Skeletal muscle satellite cell (primary cell): ENCODE results near the gene PNO1.
"Not testable (repeated sequence)": the region's sequence is repeated elsewhere in the genome, so short reads cannot be mapped to it uniquely, and the experiment has no call there.

Source experiments
- H3K27me3 ChIP-seq: 2 replicates; pipeline ENCODE4 v1.7.0; 2013; ENCODE audit warnings: low read length; ENCODE audit not compliant: control insufficient read depth, insufficient read depth
- H3K36me3 ChIP-seq: 2 replicates; pipeline ENCODE4 v1.7.0; 2013; ENCODE audit warnings: mild to moderate bottlenecking, control low read depth, low read length; ENCODE audit not compliant: insufficient read depth
- H3K4me1 ChIP-seq: 2 replicates; pipeline ENCODE4 v1.7.0; 2013; ENCODE audit warnings: low read length; ENCODE audit not compliant: control insufficient read depth, insufficient read depth
- H3K4me2 ChIP-seq: 2 replicates; pipeline ENCODE4 v1.7.0; 2013; ENCODE audit warnings: mild to moderate bottlenecking, low read length
- H3K4me3 ChIP-seq: 2 replicates; pipeline ENCODE4 v1.7.0; 2013; ENCODE audit warnings: low read length
- H3K9ac ChIP-seq: 2 replicates; pipeline ENCODE4 v1.7.0; 2013; ENCODE audit warnings: mild to moderate bottlenecking, low read depth, low read length, moderate library complexity
- H3K9me3 ChIP-seq: replicated peaks from 2 replicates; pipeline ENCODE4 v1.7.0; 2013; ENCODE audit warnings: mild to moderate bottlenecking, control low read depth, low read length

The PNO1 gene

DNA sequence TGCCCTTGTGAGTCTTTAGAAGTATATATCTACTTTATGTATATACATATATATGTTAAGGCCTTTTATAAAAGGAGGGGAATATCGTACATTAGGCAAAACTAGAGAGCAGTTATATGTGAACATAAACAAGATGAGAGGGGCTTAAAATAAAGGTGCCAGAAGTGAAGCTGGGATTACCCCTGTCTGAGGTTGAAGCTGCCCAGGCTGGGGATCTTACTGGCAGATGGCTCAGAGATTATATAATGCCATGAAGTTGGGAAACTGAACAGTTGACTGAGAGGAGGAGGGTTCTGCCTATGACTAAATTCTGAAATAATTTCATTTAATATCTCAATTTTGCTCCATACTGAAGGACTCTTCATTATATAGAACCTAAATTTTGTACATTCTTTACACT is 6.0 kb downstream of the PNO1 start:
- H3K4me2 ChIP-seq = no peak overlapping the region
- no peaks in the 10 kb centered on the region for H3K27me3 ChIP-seq
- peaks cover 64% of the 10 kb centered on the region for H3K36me3 ChIP-seq
- H3K9me3 ChIP-seq = no peaks in the 10 kb centered on the region
- no peak overlapping the region for H3K4me3 ChIP-seq
- H3K9ac ChIP-seq = no peak overlapping the region
- H3K4me1 ChIP-seq = no peaks in the 10 kb centered on the region

DNA sequence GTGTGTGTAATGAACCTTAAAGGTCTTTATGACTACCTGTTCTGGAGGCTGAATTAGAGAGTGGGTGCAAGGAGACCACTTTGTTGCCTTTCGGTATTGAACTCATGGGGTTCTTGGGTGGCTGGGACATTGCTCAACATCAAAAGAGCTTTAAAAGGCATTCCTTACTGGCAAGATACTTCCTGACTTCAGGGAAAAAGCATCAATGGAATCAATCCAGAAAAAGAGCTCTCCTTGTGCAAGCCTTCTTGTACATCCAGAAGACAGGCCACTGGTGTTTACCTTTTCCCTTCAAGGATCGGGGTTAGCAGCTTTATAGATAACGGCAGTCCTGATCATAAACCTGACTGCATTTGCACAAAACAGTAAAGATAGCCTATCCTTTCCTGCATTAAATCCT is 9.5 kb downstream of the PNO1 start:
- no peak overlapping the region for H3K9ac ChIP-seq
- peaks cover 64% of the 10 kb centered on the region for H3K36me3 ChIP-seq
- no peak overlapping the region for H3K4me2 ChIP-seq

DNA sequence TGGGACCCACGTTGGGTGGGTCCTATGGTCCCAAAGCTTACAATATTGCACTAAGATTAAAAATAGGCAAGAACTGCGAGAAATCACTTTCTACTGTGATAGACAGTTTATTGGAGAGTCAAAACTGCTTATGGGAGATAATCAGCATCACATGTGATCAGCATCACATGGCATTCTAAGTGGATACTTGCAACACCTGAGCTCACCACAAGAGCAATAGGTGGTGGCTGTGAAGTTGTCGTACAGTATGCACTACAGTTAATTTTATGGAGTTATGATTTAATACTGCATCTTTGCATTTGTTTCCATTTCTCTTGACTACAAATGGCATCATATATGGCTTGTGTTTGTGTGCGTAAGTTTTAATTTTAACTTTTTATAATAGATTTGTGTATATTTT is 11.6 kb downstream of the PNO1 start:
- Histone ChIP-seq H3K27me3 (no peaks in the 10 kb centered on the region), H3K4me1 (no peaks in the 10 kb centered on the region), H3K36me3 (peaks cover 60% of the 10 kb centered on the region), H3K9me3 (no peaks in the 10 kb centered on the region), H3K4me3 (no peak overlapping the region), H3K4me2 (no peak overlapping the region), H3K9ac (no peak overlapping the region)

More for the DNA sequence above, 9.5 kb downstream of the PNO1 start:
- Histone ChIP-seq H3K4me1 (no peaks in the 10 kb centered on the region), H3K27me3 (no peaks in the 10 kb centered on the region), H3K4me3 (no peak overlapping the region), H3K9me3 (no peaks in the 10 kb centered on the region)

DNA sequence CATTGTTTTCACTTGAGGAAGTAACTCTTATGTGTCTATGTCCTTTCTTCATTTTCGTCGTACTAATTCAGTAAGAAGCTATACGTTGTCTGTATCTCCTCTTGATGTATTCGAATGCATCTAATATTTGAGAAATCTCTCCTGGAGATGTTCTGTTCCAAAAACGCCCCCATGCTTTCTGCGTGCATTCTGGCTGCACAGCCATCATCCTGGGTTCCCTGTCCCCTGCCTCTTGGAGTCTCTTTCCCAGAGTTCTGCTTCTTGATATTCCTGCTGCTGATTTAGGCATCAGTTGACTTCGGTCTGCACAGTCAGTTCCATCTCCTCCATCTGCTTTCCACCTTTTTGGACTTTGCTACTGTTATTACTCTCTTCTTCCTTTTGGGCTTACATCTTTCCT is 13.5 kb downstream of the PNO1 start:
- Histone ChIP-seq H3K27me3 (no peaks in the 10 kb centered on the region), H3K4me1 (no peaks in the 10 kb centered on the region), H3K9ac (no peak overlapping the region), H3K4me2 (no peak overlapping the region), H3K36me3 (peaks cover 62% of the 10 kb centered on the region), H3K4me3 (no peak overlapping the region), H3K9me3 (no peaks in the 10 kb centered on the region)

DNA sequence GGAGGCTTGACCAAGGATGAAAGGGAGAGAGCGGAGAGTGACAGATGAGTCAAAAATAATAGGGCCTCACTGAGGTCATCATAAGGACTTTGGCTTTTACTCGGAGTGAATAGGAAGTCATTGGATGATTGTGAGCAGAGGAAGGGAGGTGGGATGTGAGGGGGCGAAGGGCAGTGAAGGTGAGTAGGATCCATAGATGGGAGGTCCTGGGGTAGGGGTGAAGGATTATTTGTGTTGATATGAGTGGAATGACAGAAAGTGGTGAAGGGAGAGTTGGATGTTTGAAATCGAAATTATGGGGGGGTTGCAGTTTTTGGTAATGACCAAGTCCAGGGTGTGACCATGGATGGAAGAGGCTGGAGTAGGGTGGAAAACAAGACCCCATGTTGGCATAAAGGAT is 14.0 kb downstream of the PNO1 start:
- Histone ChIP-seq H3K36me3 (peaks cover 59% of the 10 kb centered on the region), H3K9me3 (no peaks in the 10 kb centered on the region)

DNA sequence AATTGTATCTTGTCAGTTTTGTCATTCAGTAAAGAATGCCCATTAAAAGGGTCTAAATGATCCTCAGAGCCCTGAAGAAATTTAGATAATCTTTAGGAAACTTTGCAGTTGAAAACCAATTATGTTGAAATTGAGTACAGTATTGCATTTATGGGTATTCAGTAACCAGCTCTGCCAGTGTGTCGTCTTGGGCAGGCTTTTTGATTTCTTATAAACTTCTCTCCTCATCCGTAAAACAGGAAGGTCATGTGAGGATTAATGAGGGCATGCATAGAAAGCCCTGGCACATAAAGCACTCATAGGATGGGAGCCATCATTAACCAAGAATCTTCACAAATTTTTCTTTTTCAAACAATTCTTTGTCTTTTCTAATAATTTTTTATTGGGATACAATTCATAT is 14.8 kb downstream of the PNO1 start:
- Histone ChIP-seq H3K4me1 (no peaks in the 10 kb centered on the region), H3K9ac (no peak overlapping the region), H3K27me3 (no peaks in the 10 kb centered on the region), H3K4me2 (no peak overlapping the region), H3K36me3 (peaks cover 60% of the 10 kb centered on the region), H3K9me3 (no peaks in the 10 kb centered on the region), H3K4me3 (no peak overlapping the region)

More for the DNA sequence above, 14.0 kb downstream of the PNO1 start:
- Histone ChIP-seq H3K9ac (no peak overlapping the region), H3K27me3 (no peaks in the 10 kb centered on the region), H3K4me3 (no peak overlapping the region), H3K4me2 (no peak overlapping the region), H3K4me1 (no peaks in the 10 kb centered on the region)

DNA sequence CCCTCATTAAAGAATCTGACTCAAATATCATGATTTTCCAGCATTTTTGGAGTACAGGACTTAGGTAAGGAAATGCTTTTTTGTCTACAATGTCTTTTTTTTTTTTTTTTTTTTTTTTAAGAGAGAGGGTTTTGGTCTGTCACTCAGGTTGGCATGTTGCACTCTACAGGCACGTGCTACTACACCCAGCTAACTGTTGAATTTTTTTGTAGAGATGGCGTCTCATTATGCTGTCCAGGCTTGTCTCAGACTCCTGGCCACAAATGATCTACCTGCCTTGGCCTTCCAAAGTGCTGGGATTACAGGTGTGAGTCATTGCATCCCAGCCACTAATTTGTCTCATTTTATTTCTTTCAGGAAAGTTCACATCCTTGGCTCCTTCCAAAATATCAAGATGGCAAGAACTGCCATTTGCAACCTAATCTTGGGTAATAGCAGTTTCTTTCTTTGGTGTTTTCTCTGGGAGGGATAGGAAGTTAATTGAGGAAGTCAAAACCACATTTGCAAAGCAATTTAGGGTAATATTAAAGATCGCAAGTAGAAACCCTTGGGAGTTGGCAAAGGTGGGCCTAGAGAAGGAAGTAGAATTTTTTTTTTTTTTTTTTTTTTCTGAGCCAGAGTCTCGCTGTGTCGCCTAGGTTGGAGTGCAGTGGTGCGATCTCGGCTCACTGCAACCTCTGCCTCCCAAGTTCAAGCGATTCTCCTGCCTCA is 15.5 kb downstream of the PNO1 start:
- H3K4me2 ChIP-seq = no peak overlapping the region
- no peaks in the 10 kb centered on the region for H3K27me3 ChIP-seq
- H3K9me3 ChIP-seq = no peaks in the 10 kb centered on the region
- no peak overlapping the region for H3K9ac ChIP-seq
- no peak overlapping the region for H3K4me3 ChIP-seq
- peaks cover 59% of the 10 kb centered on the region for H3K36me3 ChIP-seq
- H3K4me1 ChIP-seq = no peaks in the 10 kb centered on the region

DNA sequence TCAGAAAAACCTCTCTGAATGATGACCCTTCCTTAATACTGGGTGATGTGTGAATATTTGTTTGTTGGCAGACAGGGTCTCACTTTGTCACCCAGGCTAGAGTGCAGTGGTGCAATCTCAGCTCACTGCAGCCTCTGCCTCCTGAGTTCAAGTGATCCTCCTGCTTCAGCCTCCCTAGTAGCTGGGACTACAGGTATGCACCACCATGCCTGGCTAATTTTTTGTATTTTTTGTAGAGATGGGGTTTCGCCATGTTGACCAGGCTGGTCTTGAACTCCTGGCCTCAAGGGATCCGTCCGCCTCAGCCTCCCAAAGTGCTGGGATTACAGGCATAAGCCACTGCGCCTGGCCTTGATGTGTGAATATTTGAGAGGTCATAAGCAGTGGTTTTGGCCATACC is 17.5 kb downstream of the PNO1 start:
- not testable (repeated sequence) for H3K9me3 ChIP-seq, H3K4me3 ChIP-seq, H3K4me2 ChIP-seq, H3K27me3 ChIP-seq, H3K4me1 ChIP-seq, H3K9ac ChIP-seq
- H3K36me3 ChIP-seq = peaks cover 65% of the 10 kb centered on the region

DNA sequence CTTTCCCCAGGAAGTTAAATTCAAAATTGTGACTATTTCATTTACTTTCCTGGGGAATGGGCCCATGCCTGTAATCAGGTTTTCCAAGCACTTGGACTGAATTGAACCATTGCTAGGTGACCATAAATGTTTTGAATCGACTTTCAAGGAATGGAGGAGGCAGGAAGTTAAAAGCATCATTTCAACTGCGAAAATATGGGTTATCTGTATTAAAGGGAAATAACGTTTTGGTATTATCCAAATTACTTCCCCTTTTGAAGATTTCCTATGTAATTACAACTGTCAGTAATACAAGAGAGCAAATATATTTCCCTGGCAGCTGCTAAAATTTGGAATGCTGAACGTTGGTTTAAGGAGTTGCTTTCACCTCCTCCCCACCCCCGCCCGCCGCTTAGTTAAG is 19.0 kb downstream of the PNO1 start:
- H3K36me3 ChIP-seq = peaks cover 59% of the 10 kb centered on the region
- no peaks in the 10 kb centered on the region for H3K9me3 ChIP-seq
- no peak overlapping the region for H3K4me3 ChIP-seq
- H3K27me3 ChIP-seq = no peaks in the 10 kb centered on the region
- no peak overlapping the region for H3K4me2 ChIP-seq
- H3K4me1 ChIP-seq = no peaks in the 10 kb centered on the region
- H3K9ac ChIP-seq = no peak overlapping the region

DNA sequence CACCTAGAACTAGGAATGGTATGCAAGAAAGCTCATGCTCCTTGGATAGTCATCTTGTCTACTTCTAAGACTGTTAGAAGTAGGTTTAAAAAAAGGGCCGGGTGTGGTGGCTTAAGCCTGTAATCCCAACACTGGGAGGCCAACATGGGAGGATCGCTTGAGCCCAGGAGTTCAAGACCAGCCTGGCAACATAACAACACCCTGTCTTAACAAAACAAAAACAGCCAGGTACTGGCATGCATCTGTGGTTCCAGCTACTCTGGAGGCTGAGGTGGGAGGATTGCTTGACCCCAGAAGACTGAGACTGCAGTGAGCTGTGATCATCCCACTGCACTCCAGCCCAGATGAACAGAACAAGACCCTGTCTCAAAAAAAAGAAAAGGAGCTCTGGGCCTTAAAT is 19.9 kb downstream of the PNO1 start:
- no peak overlapping the region for H3K4me3 ChIP-seq

DNA sequence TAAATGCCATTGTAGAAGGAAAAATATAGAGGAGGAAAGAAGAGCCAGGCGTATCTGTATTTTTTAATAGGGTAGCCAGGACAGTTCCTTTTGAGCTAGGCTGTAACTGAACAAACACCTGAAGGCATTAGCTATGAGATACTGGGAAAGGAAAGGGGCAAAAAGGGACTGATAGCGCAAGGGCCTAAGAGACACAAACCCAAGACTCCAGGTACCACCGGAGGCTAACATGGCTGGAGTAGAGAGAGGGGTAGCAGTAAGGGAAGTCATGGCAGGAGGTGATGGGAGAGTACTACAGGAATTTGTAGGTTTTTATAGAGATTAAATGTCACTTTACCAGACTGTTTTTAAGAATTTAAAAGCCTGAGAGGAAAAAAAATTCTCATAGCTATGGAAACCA is 20.7 kb downstream of the PNO1 start:
- no peak overlapping the region for H3K4me2 ChIP-seq
- no peaks in the 10 kb centered on the region for H3K27me3 ChIP-seq
- H3K4me1 ChIP-seq = no peaks in the 10 kb centered on the region
- H3K4me3 ChIP-seq = no peak overlapping the region
- H3K9me3 ChIP-seq = no peaks in the 10 kb centered on the region
- H3K9ac ChIP-seq = no peak overlapping the region
- peaks cover 51% of the 10 kb centered on the region for H3K36me3 ChIP-seq

More for the DNA sequence above, 19.9 kb downstream of the PNO1 start:
- Histone ChIP-seq H3K27me3 (no peaks in the 10 kb centered on the region), H3K4me2 (no peak overlapping the region), H3K9me3 (no peaks in the 10 kb centered on the region), H3K4me1 (no peaks in the 10 kb centered on the region), H3K36me3 (peaks cover 53% of the 10 kb centered on the region), H3K9ac (no peak overlapping the region)

DNA sequence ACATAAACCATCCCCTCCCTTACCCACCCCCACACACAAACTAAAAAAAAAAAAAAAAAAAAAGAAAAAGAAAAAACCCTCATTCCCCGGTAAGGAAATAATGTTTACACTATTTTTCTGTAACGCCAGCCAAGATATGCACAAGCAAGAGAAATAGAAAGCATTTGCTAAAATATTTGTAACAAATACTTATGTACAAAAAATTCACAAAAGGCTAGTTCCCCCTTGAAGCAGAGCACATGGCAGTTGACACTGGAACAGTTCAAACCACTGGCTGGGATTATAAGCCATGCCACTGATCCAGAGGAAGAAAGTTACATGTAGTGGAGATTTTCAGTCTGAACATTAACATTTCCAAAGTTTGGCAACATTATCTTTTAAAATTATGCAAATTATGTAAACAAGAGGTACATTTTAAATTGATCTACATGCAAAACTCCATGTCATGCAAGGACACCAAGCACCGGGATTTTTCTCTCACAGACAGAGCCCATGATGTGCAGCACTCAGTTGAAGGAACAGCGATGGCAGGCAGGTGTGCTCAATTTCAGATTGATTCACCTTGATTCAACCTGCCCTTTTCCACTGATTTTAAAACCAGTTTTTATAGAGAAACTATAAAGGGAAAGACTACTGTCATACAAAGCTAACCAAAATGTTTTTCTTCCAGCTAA is 21.4 kb downstream of the PNO1 start:
- H3K9me3 ChIP-seq = no peaks in the 10 kb centered on the region
- H3K4me2 ChIP-seq = no peak overlapping the region
- H3K4me3 ChIP-seq = no peak overlapping the region
- H3K9ac ChIP-seq = no peak overlapping the region
- peaks cover 51% of the 10 kb centered on the region for H3K36me3 ChIP-seq
- H3K4me1 ChIP-seq = no peaks in the 10 kb centered on the region
- no peaks in the 10 kb centered on the region for H3K27me3 ChIP-seq
